B cell (primary cell): ENCODE data around the gene PCDHA11.

Source experiments
- EZH2 ChIP-seq: IDR thresholded peaks from 2 replicates; pipeline ENCODE4 v1.6.1; 2012; ENCODE audit warnings: borderline replicate concordance, low read depth, mild to moderate bottlenecking, moderate library complexity, low read length; ENCODE audit not compliant: insufficient read depth, poor library complexity, severe bottlenecking
- TF ChIP-seq, protein P1 (sequence below): fragments of 200-600 bp; IDR thresholded peaks from one replicate; pipeline ENCODE4 v1.8.0; 2022; ENCODE audit warnings: antibody characterized with exemption, mild to moderate bottlenecking

DNA sequence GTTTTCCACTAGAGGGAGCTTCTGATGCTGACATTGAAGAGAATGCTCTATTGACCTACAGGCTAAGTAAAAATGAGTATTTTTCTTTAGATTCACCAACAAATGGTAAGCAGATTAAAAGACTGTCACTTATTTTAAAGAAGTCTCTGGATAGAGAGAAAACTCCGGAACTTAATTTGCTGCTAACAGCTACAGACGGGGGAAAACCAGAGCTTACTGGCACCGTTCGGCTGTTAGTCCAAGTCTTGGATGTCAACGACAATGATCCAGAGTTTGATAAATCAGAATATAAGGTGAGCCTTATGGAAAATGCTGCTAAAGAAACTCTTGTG lies 764 bp downstream of the PCDHA11 start:
- TF ChIP-seq, protein P1, sequence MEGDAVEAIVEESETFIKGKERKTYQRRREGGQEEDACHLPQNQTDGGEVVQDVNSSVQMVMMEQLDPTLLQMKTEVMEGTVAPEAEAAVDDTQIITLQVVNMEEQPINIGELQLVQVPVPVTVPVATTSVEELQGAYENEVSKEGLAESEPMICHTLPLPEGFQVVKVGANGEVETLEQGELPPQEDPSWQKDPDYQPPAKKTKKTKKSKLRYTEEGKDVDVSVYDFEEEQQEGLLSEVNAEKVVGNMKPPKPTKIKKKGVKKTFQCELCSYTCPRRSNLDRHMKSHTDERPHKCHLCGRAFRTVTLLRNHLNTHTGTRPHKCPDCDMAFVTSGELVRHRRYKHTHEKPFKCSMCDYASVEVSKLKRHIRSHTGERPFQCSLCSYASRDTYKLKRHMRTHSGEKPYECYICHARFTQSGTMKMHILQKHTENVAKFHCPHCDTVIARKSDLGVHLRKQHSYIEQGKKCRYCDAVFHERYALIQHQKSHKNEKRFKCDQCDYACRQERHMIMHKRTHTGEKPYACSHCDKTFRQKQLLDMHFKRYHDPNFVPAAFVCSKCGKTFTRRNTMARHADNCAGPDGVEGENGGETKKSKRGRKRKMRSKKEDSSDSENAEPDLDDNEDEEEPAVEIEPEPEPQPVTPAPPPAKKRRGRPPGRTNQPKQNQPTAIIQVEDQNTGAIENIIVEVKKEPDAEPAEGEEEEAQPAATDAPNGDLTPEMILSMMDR = no peak
- TF ChIP-seq EZH2 = no peak
